Measurements from ENCODE around the gene GAB1. TPM values are rescaled to one million over a fixed set of nuclear protein-coding genes. Genes with fewer than 3 reads are reported as not detected.

The GAB1 gene
- polyA plus RNA-seq, 6 donors from 2014 or later = 4.3 to 14.5 (median 7.5) TPM

GRCh38 chr4:143402776-143403552 is 66.3 kb downstream of the GAB1 start:
- no peak for DNase-seq
- Mint-ChIP-seq H3K4me1 (peaks cover 44 to 75% (median 63%) of the 10 kb centered on the region in 3 donors), H3K27me3 (no peaks in the 10 kb centered on the region), H3K9me3 (no peaks in the 10 kb centered on the region), H3K36me3 (no peaks in the 10 kb centered on the region), H3K27ac (peak overlapping the region; percentile 77 to 94 (median 81)), H3K4me3 (peak overlapping the region; percentile 75 to 93 (median 86))
- ATAC-seq (ENCODE audit: low read depth in 2 of 2) = peak; percentile 11 to 19

- Mint-ChIP-seq H3K4me1 (peaks cover 49 to 72% (median 58%) of the 10 kb centered on the region in 3 donors), H3K27me3 (no peaks in the 10 kb centered on the region), H3K9me3 (no peaks in the 10 kb centered on the region), H3K27ac (peak overlapping the region; percentile 77 to 94 (median 81)), H3K36me3 (no peaks in the 10 kb centered on the region), H3K4me3 (peak overlapping the region; percentile 75 to 93 (median 86))
- peak; percentile 27 for DNase-seq
- ATAC-seq (ENCODE audit: low read depth in 2 of 2) = peak; percentile 58 to 61
Measured at GRCh38 chr4:143403553-143403820, 66.8 kb downstream of the GAB1 start.

DNA sequence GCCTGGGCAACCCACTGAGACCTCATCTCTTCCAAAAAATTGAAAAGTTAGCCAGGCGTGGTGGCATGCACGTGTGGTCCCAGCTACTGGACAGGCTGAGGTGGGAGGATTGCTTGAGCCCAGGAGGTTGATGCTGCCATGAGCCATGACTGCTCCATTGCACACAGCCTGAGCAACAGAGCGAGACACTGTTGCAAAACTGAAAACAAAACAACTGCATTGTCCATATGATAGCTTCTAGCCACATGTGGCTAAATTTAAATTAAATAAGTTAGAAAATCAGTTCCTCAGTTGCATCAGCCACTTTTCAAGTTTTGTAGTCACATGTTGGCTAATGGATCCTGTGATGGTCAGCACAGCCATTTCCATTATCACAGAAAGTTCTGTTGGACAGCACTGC is 67.9 kb downstream of the GAB1 start:
- peaks cover 0 to 5% of the 10 kb centered on the region in 2 donors for H3K36me3 Mint-ChIP-seq
- H3K4me3 Mint-ChIP-seq = peak overlapping the region; percentile 82 to 93 (median 86)
- peak overlapping the region in 4 of 6 donors; percentile 74 to 96 (median 88) for H3K27ac Mint-ChIP-seq
- peak; percentile 83 for ATAC-seq (ENCODE audit: low read depth in 2 of 2)
- DNase-seq = no peak
- no peaks in the 10 kb centered on the region for H3K27me3 Mint-ChIP-seq
- peaks cover 49 to 70% (median 60%) of the 10 kb centered on the region in 3 donors for H3K4me1 Mint-ChIP-seq
- no peaks in the 10 kb centered on the region for H3K9me3 Mint-ChIP-seq

- Mint-ChIP-seq H3K27me3 (no peaks in the 10 kb centered on the region), H3K36me3 (peaks cover 0 to 5% of the 10 kb centered on the region in 2 donors), H3K4me3 (peak overlapping the region; percentile 21 to 93 (median 84)), H3K9me3 (no peaks in the 10 kb centered on the region), H3K4me1 (peaks cover 46 to 66% (median 57%) of the 10 kb centered on the region in 3 donors), H3K27ac (peak overlapping the region; percentile 14 to 96 (median 78))
- ATAC-seq (ENCODE audit: low read depth in 2 of 2) = peak; percentile 34 to 42
- no peak for DNase-seq
Measured at GRCh38 chr4:143405075-143405730, 68.5 kb downstream of the GAB1 start.

DNA sequence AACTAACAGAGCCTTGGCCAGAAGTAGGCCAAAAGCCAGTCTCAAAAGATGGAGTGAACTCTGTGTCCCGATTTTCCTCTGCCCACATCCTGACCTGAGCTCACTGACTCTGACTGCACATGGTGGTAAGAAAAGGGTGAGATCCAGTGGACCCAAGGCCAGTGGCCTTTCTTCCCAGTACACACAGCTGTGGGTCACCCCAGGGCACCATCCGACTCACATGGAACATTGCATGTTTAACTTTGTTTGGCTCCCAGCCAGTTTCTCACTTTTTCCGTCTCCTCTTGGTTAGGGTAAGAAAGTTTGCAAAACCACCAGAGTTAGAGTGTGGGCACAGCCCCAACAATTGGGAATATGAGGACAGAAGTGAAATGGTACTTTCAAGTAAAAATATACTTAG is 69.8 kb downstream of the GAB1 start:
- Mint-ChIP-seq H3K27ac (peak overlapping the region in 4 of 6 donors; percentile 72 to 96 (median 88)), H3K27me3 (no peaks in the 10 kb centered on the region), H3K4me1 (peaks cover 51 to 67% (median 63%) of the 10 kb centered on the region in 3 donors), H3K36me3 (peaks cover 0 to 5% of the 10 kb centered on the region in 2 donors), H3K9me3 (no peaks in the 10 kb centered on the region), H3K4me3 (peak overlapping the region in 7 of 8 donors; percentile 1 to 78 (median 19))
- DNase-seq (no peak), ATAC-seq (ENCODE audit: low read depth in 2 of 2) (no peak)

DNA sequence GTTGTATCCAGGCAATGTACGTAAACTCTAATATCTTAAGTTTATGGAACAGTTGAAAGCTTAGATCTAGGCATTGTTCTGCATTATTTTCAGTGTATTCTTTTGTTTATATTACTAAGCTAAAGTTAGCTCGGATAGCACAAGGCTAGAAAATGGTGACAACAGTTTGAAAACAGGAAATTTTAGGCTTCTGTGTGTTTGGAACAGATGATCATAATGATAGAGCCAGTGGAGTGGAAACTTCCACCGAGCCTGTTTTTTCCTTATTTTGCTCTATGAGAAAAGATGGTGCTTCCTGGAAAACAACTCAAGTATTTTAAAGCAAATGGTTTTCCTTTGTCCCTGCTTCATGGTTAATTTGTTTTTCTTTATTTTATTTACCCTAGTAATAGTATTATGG is 70.8 kb downstream of the GAB1 start:
- peaks cover 2 to 5% of the 10 kb centered on the region in 2 donors for H3K36me3 Mint-ChIP-seq
- no peak for DNase-seq
- no peaks in the 10 kb centered on the region for H3K27me3 Mint-ChIP-seq
- peak overlapping the region in 2 of 6 donors; percentile 14 to 55 for H3K27ac Mint-ChIP-seq
- peak overlapping the region in 4 of 8 donors; percentile 1 to 70 (median 49) for H3K4me3 Mint-ChIP-seq
- peaks cover 49 to 67% (median 66%) of the 10 kb centered on the region in 3 donors for H3K4me1 Mint-ChIP-seq
- no peak for ATAC-seq (ENCODE audit: low read depth in 2 of 2)
- H3K9me3 Mint-ChIP-seq = peaks cover 0 to under 1% (median 0%) of the 10 kb centered on the region in 7 donors

DNA sequence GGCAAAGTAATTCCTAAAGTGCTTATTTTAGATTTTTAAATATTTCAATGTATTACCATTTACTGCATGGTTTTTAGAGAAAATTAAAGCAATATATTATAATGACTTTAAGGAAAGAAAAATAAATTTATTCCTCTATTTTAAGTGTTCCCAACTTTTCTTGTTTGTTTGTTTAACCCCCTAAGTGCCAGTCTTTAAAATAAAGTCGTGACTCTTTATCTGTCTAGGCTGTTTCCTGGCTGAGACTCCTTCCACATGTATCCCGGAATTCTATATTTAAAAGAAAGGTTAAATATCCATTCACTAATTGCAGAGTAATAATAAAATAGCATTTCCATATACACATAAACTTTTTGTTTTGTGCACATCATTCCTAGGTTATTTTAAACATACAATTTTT is 71.2 kb downstream of the GAB1 start:
- no peak for DNase-seq
- peaks cover 0 to 2% (median 0%) of the 10 kb centered on the region in 7 donors for H3K9me3 Mint-ChIP-seq
- peaks cover 47 to 66% (median 65%) of the 10 kb centered on the region in 3 donors for H3K4me1 Mint-ChIP-seq
- no peaks in the 10 kb centered on the region for H3K27me3 Mint-ChIP-seq
- H3K36me3 Mint-ChIP-seq = peaks cover 4 to 5% of the 10 kb centered on the region in 2 donors
- H3K4me3 Mint-ChIP-seq = peak overlapping the region in 1 of 8 donors; percentile 70
- ATAC-seq (ENCODE audit: low read depth in 2 of 2) = no peak
- no peak overlapping the region for H3K27ac Mint-ChIP-seq

GRCh38 chr4:143410015-143410414 is 73.3 kb downstream of the GAB1 start:
- no peak for DNase-seq
- Mint-ChIP-seq H3K27ac (peak overlapping the region in 1 of 6 donors; percentile 84), H3K4me3 (no peak overlapping the region), H3K27me3 (no peaks in the 10 kb centered on the region), H3K36me3 (peaks cover 4 to 5% of the 10 kb centered on the region in 2 donors), H3K4me1 (peaks cover 34 to 48% (median 45%) of the 10 kb centered on the region in 3 donors), H3K9me3 (peaks cover 0 to 2% (median 0%) of the 10 kb centered on the region in 7 donors)
- no peak for ATAC-seq (ENCODE audit: low read depth in 2 of 2)

DNA sequence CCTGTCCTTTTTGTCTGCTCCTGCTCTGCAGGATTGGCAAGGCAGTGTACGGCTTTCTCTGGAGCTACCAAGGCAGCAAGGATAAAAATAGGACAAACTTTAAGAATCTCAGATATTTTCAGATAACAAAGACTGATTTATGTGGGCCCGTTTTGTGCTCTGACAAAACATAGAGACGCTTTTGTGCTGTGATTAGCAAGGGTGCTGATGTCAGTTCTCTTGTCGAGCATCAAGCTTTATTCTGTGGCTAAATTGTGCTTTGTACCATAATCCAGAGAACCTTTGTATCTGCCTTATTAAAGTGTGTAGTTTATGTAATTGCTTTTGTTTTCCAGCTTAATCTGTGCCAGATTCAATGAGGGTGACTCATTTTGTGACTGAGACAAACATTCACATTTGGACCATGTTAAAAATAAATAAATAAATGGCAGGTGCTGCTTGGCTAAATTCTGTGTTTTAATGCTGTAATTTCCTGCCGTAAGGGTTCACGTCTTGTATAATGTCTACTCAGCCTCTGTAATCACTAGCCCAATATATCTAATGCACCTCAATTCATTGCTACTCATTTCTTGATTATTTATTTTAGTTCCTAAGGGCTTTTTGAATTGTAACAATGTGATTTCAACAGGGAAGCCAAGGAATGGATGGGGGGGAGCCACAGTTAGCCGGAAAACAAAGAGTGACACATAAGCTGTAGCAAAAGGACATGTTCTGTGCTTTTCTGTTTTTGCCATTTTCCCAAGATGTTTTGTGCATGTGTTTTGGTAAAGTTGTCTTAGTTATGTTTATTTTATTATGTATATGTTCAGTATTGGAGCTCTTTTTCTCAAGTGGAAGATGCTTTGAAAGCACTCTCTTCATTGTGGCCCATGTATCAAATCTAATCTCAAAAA is 75.1 kb downstream of the GAB1 start:
- no peak for DNase-seq
- ATAC-seq (ENCODE audit: low read depth in 2 of 2) = no peak
- Mint-ChIP-seq H3K9me3 (peaks cover 0 to 2% (median 0%) of the 10 kb centered on the region in 7 donors), H3K27me3 (no peaks in the 10 kb centered on the region), H3K4me1 (peaks cover 24 to 31% (median 31%) of the 10 kb centered on the region in 3 donors), H3K36me3 (peaks cover 5 to 10% of the 10 kb centered on the region in 2 donors), H3K4me3 (no peak overlapping the region), H3K27ac (peak overlapping the region in 3 of 6 donors; percentile 28 to 60 (median 57))

DNA sequence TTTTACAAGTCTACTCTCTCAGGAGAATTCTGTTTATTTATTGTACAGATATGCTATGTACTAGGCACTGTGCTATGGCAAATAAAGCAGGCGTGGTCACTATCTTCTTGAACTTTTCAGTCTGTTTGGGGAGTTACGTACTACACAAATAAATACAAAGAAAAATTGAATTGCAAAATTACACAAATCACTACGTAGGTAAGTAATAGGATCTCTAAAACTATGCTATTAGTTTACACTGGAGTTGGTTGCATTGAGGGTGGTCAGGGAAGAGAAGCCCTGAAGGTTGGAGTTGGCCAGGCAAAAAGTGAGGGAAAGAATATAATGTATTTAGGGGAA is 75.7 kb downstream of the GAB1 start:
- Mint-ChIP-seq H3K4me1 (peaks cover 23 to 30% (median 28%) of the 10 kb centered on the region in 3 donors), H3K27me3 (no peaks in the 10 kb centered on the region), H3K9me3 (peaks cover 0 to 2% (median 0%) of the 10 kb centered on the region in 7 donors), H3K27ac (peak overlapping the region in 3 of 6 donors; percentile 14 to 87 (median 28)), H3K4me3 (no peak overlapping the region), H3K36me3 (peaks cover 5 to 10% of the 10 kb centered on the region in 2 donors)
- no peak for ATAC-seq (ENCODE audit: low read depth in 2 of 2)
- no peak for DNase-seq

- Mint-ChIP-seq H3K36me3 (peaks cover 0 to 6% of the 10 kb centered on the region in 2 donors), H3K9me3 (no peaks in the 10 kb centered on the region), H3K27me3 (no peaks in the 10 kb centered on the region), H3K4me1 (peaks cover 24 to 48% (median 38%) of the 10 kb centered on the region in 3 donors), H3K4me3 (peak overlapping the region; percentile 47 to 88 (median 83)), H3K27ac (peak overlapping the region; percentile 93 to 98 (median 95))
- ATAC-seq (ENCODE audit: low read depth in 2 of 2) (peak; percentile 98), DNase-seq (peak; percentile 47)
Measured at GRCh38 chr4:143417679-143418403, 81.2 kb downstream of the GAB1 start.

GRCh38 chr4:143420227-143420626 is 83.6 kb downstream of the GAB1 start:
- Mint-ChIP-seq H3K27me3 (no peaks in the 10 kb centered on the region), H3K9me3 (peaks cover 0 to 4% (median 2%) of the 10 kb centered on the region in 7 donors), H3K27ac (peak overlapping the region in 5 of 6 donors; percentile 26 to 93 (median 76)), H3K4me1 (peaks cover 24 to 52% (median 38%) of the 10 kb centered on the region in 3 donors), H3K4me3 (peak overlapping the region in 6 of 8 donors; percentile 39 to 80 (median 55)), H3K36me3 (peaks cover 0 to 9% of the 10 kb centered on the region in 2 donors)
- ATAC-seq (ENCODE audit: low read depth in 2 of 2) (no peak), DNase-seq (no peak)

All from naive B cell (primary cell).